ENCODE results near the gene LDB2. TPM values are rescaled to one million over a fixed set of nuclear protein-coding genes. Genes with fewer than 3 reads are reported as not detected.

Gene LDB2
- total RNA-seq, 1 donor from 2014 or later, result 4.9 TPM

- Mint-ChIP-seq H3K9me3 (ENCODE audit: unreplicated experiment) (no peaks in the 10 kb centered on the region), H3K27ac (ENCODE audit: unreplicated experiment) (peak overlapping the region; percentile 90), H3K36me3 (ENCODE audit: low read depth, unreplicated experiment) (no peaks in the 10 kb centered on the region), H3K4me3 (ENCODE audit: unreplicated experiment) (no peak overlapping the region), H3K27me3 (ENCODE audit: low read depth, unreplicated experiment) (no peaks in the 10 kb centered on the region), H3K4me1 (ENCODE audit: low read depth, unreplicated experiment) (peaks cover 34% of the 10 kb centered on the region)
- no peaks in the 10 kb centered on the region for H3K9me3 ChIP-seq (ENCODE audit: insufficient read depth, low read depth, low read length)
- no peak overlapping the region for H2AFZ ChIP-seq (ENCODE audit: low read depth, low read length)
- H3K4me1 ChIP-seq (ENCODE audit: insufficient read depth, low read length), result peaks cover 18% of the 10 kb centered on the region
- FAIRE-seq, result peak; percentile 59
- peak overlapping the region; percentile 7 for H3K4me3 ChIP-seq (ENCODE audit: insufficient read depth, low read depth, low read length)
- peak overlapping the region; percentile 80 for H3K4me2 ChIP-seq (ENCODE audit: low read length)
- no peaks in the 10 kb centered on the region for H4K20me1 ChIP-seq (ENCODE audit: insufficient read depth, low read length)
- no peaks in the 10 kb centered on the region for H3K36me3 ChIP-seq (ENCODE audit: insufficient read depth, low read length)
- H3K79me2 ChIP-seq (ENCODE audit: insufficient read depth, low read length), result peaks cover 27% of the 10 kb centered on the region
- peak; percentile 69 for DNase-seq (ENCODE audit: low read depth)
- peak overlapping the region; percentile 55 for H3K27ac ChIP-seq (ENCODE audit: low read depth, low read length)
- peak overlapping the region; percentile 61 for H3K9ac ChIP-seq (ENCODE audit: low read length)
- H3K27me3 ChIP-seq (ENCODE audit: insufficient read depth, low read length), result no peaks in the 10 kb centered on the region
- TF ChIP-seq EZH2 (IDR thresholded peaks at IDR 0.05; ENCODE audit: insufficient read depth, low read length) (no peak), CTCF (IDR thresholded peaks at IDR 0.05; ENCODE audit: insufficient read depth, low read depth, low read length) (no peak)
These were observed 5.2 kb downstream of the LDB2 start for GRCh38 chr4:16893141-16893651.

GRCh38 chr4:16890651-16891050 is 7.8 kb downstream of the LDB2 start:
- H3K27ac Mint-ChIP-seq (ENCODE audit: unreplicated experiment), result peak overlapping the region; percentile 18

More at GRCh38 chr4:16890651-16891050, 7.8 kb downstream of the LDB2 start:
- Mint-ChIP-seq H3K9me3 (ENCODE audit: unreplicated experiment) (no peaks in the 10 kb centered on the region), H3K27me3 (ENCODE audit: low read depth, unreplicated experiment) (no peaks in the 10 kb centered on the region), H3K4me3 (ENCODE audit: unreplicated experiment) (no peak overlapping the region), H3K36me3 (ENCODE audit: low read depth, unreplicated experiment) (no peaks in the 10 kb centered on the region), H3K4me1 (ENCODE audit: low read depth, unreplicated experiment) (peaks cover 19% of the 10 kb centered on the region)
- DNase-seq (ENCODE audit: low read depth), result no peak
- Histone ChIP-seq H3K4me3 (ENCODE audit: insufficient read depth, low read depth, low read length) (no peak overlapping the region), H3K27ac (ENCODE audit: low read depth, low read length) (no peak overlapping the region), H3K9me3 (ENCODE audit: insufficient read depth, low read depth, low read length) (no peaks in the 10 kb centered on the region), H4K20me1 (ENCODE audit: insufficient read depth, low read length) (no peaks in the 10 kb centered on the region), H2AFZ (ENCODE audit: low read depth, low read length) (no peak overlapping the region), H3K4me1 (ENCODE audit: insufficient read depth, low read length) (peaks cover 11% of the 10 kb centered on the region), H3K9ac (ENCODE audit: low read length) (no peak overlapping the region), H3K27me3 (ENCODE audit: insufficient read depth, low read length) (no peaks in the 10 kb centered on the region), H3K4me2 (ENCODE audit: low read length) (no peak overlapping the region), H3K36me3 (ENCODE audit: insufficient read depth, low read length) (no peaks in the 10 kb centered on the region), H3K79me2 (ENCODE audit: insufficient read depth, low read length) (peaks cover 9% of the 10 kb centered on the region)
- FAIRE-seq, result peak; percentile 39
- TF ChIP-seq CTCF (IDR thresholded peaks at IDR 0.05; ENCODE audit: insufficient read depth, low read depth, low read length), result no peak
- TF ChIP-seq EZH2 (IDR thresholded peaks at IDR 0.05; ENCODE audit: insufficient read depth, low read length), result no peak

Measured in astrocyte (in vitro differentiated cells and primary cell).